ENCODE measurements around the gene MMP28.

The MMP28 gene

DNA sequence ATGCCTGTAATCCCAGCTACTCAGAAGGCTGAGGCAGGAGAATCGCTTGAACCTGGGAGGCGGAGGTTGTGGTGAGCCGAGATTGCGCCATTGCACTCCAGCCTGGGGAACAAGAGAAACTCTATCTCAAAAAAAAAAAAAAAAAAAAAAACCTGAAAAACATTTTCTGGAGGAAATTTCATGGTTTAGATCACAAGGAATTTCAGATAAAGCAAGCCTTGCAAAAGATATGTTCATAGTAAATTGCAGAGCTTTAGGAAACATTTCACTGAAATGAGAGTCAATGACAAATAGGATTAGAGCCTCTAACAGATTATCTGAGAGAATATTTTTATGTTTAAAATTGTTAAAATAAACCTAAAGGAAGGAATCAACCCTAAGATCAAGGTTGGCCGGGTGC is 17.0 kb upstream of the MMP28 start:
- TF ChIP-seq, protein P1, sequence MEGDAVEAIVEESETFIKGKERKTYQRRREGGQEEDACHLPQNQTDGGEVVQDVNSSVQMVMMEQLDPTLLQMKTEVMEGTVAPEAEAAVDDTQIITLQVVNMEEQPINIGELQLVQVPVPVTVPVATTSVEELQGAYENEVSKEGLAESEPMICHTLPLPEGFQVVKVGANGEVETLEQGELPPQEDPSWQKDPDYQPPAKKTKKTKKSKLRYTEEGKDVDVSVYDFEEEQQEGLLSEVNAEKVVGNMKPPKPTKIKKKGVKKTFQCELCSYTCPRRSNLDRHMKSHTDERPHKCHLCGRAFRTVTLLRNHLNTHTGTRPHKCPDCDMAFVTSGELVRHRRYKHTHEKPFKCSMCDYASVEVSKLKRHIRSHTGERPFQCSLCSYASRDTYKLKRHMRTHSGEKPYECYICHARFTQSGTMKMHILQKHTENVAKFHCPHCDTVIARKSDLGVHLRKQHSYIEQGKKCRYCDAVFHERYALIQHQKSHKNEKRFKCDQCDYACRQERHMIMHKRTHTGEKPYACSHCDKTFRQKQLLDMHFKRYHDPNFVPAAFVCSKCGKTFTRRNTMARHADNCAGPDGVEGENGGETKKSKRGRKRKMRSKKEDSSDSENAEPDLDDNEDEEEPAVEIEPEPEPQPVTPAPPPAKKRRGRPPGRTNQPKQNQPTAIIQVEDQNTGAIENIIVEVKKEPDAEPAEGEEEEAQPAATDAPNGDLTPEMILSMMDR (IDR thresholded peaks at IDR 0.05; ENCODE audit: low read depth, low read length) = no peak
- no peak overlapping the region for H3K27ac ChIP-seq
- DNase-seq = no peak
- no peak overlapping the region for H3K4me3 ChIP-seq (ENCODE audit: low read depth, low read length)
- H3K27me3 ChIP-seq (ENCODE audit: insufficient read depth, low read depth, severe bottlenecking) = no peaks in the 10 kb centered on the region
- H3K36me3 ChIP-seq = peaks cover 40% of the 10 kb centered on the region
- no peaks in the 10 kb centered on the region for H3K9me3 ChIP-seq (ENCODE audit: severe bottlenecking)

DNA sequence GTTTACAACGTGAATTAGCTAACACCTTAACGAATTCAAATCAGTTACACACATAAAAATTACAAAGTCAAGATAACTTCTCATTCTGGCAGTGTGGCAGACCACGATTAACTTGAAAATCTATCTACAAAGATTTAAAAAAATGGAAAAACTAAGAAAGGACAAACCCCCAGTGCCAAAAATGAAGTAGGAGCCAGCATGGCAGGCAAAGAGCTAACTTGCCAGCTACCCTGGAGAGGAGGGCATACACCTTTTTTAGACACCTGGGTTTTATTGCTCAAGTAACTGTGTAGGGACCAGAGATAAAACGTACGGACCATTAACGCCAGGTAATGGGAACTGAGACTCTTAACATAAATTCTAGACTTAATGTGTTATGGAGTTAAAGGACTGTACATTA is 16.3 kb upstream of the MMP28 start:
- no peak overlapping the region for H3K27ac ChIP-seq
- H3K36me3 ChIP-seq = peaks cover 33% of the 10 kb centered on the region
- no peaks in the 10 kb centered on the region for H3K27me3 ChIP-seq (ENCODE audit: insufficient read depth, low read depth, severe bottlenecking)
- DNase-seq = no peak
- H3K9me3 ChIP-seq (ENCODE audit: severe bottlenecking) = no peaks in the 10 kb centered on the region
- TF ChIP-seq, protein P1 (IDR thresholded peaks at IDR 0.05; ENCODE audit: low read depth, low read length) = no peak
- no peak overlapping the region for H3K4me3 ChIP-seq (ENCODE audit: low read depth, low read length)

DNA sequence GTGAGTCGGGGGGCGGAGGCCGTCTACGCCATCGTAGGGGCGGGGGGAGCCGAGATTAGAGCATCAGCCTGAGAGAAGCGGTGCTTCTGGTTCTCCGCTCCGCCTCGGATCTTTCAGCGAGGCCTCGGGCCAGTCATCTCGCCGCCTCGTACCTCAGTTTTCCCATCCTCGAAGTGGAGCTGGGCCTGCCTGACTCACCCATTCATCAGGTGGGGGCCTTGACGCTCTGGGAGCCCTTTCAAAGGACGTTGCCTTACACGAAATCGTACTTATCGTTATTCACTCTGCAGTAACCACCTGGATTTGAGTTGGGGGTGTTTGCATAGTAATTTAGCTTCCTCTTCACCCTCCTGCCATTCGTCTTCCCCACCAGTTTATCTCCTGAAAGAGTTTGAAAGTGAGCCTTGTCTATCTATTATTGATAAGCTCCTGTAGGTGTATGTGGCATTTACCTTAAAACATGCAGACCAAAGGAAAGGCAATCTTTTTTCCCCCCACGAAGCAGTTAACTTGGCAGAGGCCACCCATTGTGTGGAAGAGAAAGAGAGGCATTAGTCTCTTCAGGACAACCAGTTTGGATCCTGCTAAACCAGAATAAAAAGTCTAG is 14.5 kb upstream of the MMP28 start:
- DNase-seq = no peak
- peak overlapping the region; percentile 92 for H3K4me3 ChIP-seq (ENCODE audit: low read depth, low read length)
- no peaks in the 10 kb centered on the region for H3K27me3 ChIP-seq (ENCODE audit: insufficient read depth, low read depth, severe bottlenecking)
- H3K27ac ChIP-seq = peak overlapping the region; percentile 99
- H3K36me3 ChIP-seq = peaks cover 26% of the 10 kb centered on the region
- no peaks in the 10 kb centered on the region for H3K9me3 ChIP-seq (ENCODE audit: severe bottlenecking)
- TF ChIP-seq, protein P1 (IDR thresholded peaks at IDR 0.05; ENCODE audit: low read depth, low read length) = no peak

DNA sequence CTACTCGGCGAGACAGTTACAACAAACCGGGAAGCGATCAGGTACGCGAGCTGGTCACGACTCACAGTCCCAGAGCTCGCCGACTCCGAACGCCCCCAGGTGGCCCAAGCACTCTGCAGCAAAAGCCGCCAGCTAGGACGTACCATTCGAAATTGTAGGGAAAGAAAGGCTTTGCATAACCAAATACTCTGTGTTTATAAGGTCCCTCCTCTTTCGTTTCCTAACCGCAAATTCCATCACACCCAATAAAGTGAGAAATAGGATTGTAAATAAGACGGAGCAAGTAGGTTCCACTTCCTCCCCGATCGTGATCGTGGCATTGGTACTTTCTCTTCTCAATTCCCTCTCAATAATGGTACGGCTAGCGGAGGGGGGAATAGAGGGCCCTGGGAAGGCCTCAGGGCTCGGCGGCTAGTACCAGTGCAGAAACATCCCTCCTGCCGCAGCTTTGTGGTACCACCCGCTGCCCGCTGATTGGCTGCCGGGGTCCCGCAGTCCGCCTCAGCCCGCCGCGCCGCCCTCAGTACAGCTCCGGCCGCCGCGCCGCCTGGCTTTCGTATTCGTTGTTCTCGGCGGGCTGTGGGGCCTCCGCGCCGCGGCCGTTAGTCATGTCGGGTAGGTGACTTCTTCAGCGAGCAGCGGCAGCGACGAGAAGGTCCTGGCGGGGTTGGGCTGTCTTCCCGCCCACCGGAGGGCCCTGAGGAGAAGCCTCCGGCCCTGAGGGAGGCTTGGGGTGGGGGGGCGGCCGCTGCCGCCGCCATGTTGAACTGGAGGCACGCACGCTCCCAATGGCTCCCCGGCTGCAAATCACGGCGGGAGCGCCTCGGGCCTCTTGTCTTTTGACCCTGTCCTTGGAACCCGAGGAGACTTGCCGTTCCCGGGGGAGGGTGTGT is 13.8 kb upstream of the MMP28 start, which contains the start of gene TAF15:
Gene TAF15 (plus strand): TSS at position 523 of the 893 bp plus-strand sequence. CDS start 86 bp downstream, at position 609.
- H3K9me3 ChIP-seq (ENCODE audit: severe bottlenecking) = no peaks in the 10 kb centered on the region
- no peaks in the 10 kb centered on the region for H3K27me3 ChIP-seq (ENCODE audit: insufficient read depth, low read depth, severe bottlenecking)
- TF ChIP-seq, protein P1 (IDR thresholded peaks at IDR 0.05; ENCODE audit: low read depth, low read length) = peak; percentile 82
- H3K36me3 ChIP-seq = peaks cover 26% of the 10 kb centered on the region
- H3K4me3 ChIP-seq (ENCODE audit: low read depth, low read length) = peak within 1 kb of the TSS; percentile 92
- DNase-seq = peak; percentile 98
- peak within 1 kb of the TSS; percentile 99 for H3K27ac ChIP-seq

DNA sequence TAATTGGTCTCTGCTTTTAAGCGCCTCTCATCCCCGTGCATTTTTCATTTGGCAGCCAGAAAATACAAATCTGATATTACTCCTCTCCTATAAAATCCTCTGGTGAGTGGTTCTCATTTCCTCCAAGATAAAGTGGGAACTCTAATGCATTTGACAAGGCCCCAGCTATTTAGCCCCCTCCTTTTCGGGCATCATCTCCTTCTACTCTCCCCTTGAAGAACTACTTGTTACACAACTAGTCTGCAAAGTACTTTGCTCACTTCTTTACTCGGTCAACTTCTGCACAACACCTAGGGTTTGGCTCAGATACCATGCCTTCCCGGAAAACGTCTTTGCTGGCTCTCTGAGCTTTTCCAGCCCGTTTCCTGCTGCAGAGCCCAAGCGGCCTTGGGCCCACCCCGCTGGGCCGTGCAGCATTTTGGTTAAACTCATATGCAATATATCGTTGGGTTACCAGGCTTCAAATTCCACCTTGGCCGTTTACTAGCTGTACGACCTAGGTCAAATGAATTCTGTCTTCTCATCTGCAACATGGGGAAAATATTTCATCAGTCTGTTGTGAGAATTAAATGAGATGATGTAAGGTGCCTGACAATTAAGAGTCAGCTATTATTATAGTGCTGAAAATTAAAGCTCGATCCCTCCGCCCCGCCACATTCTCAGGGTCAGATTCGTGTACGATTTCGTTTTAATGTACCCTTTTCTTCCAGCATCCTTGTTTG is 13.0 kb upstream of the MMP28 start:
- TF ChIP-seq, protein P1 (IDR thresholded peaks at IDR 0.05; ENCODE audit: low read depth, low read length) = no peak
- Histone ChIP-seq H3K36me3 (peaks cover 25% of the 10 kb centered on the region), H3K27me3 (ENCODE audit: insufficient read depth, low read depth, severe bottlenecking) (no peaks in the 10 kb centered on the region), H3K4me3 (ENCODE audit: low read depth, low read length) (peak overlapping the region; percentile 92), H3K9me3 (ENCODE audit: severe bottlenecking) (no peaks in the 10 kb centered on the region), H3K27ac (peak overlapping the region; percentile 99)
- no peak for DNase-seq
